GM10266 (cell line): ENCODE results near the gene VPS13D.

Experiments
- DNase-seq: peaks from one replicate; pipeline ENCODE4 v3.0.0; 2012; ENCODE audit errors: extremely low spot score
- CTCF ChIP-seq: IDR thresholded peaks from 2 replicates; pipeline ENCODE4 v1.5.1; 2012; ENCODE audit warnings: mild to moderate bottlenecking, low read depth; ENCODE audit not compliant: control insufficient read depth, insufficient read depth; ENCODE audit errors: missing control alignments

The VPS13D gene

GRCh38 chr1:12231276-12231595, 1.4 kb downstream of the VPS13D start:
- TF ChIP-seq CTCF: no peak
- DNase-seq: no peak

- TF ChIP-seq CTCF: no peak
- DNase-seq: no peak
These were observed 2.4 kb downstream of the VPS13D start for GRCh38 chr1:12232221-12232620.

GRCh38 chr1:12244078-12244477, 14.2 kb downstream of the VPS13D start:
- TF ChIP-seq CTCF: peak; percentile 44
- no peak for DNase-seq

GRCh38 chr1:12244585-12244984, 14.8 kb downstream of the VPS13D start:
- TF ChIP-seq CTCF: no peak
- no peak for DNase-seq

- no peak for DNase-seq
- no peak for TF ChIP-seq CTCF
These were observed 15.3 kb downstream of the VPS13D start for GRCh38 chr1:12245116-12245515.

- no peak for TF ChIP-seq CTCF
- DNase-seq: no peak
These were observed 15.9 kb downstream of the VPS13D start for GRCh38 chr1:12245733-12246132.

GRCh38 chr1:12246584-12246983, 16.8 kb downstream of the VPS13D start:
- no peak for TF ChIP-seq CTCF
- DNase-seq: no peak
